GM12878 (cell line): ENCODE measurements around the gene CRB1. TPM values are rescaled to one million over a fixed set of nuclear protein-coding genes. Genes with fewer than 3 reads are reported as not detected.

Experiments
- ATAC-seq: fragments of 200-7000 bp; cut with Tn5 transposase; 3 replicates; pipeline ENCODE4 v1.9.1; 2020; ENCODE audit warnings: mild to moderate bottlenecking, moderate library complexity
- BruUV-seq: library from RNA; stranded (reverse); fragments of 400-500 nt; replicated peaks from 2 replicates; lab custom pipeline; 2021; lab: Mats Ljungman, UMichigan
- CTCF ChIA-PET: fragments of 300-600 bp; sonication (Branson Sonifier 250); formaldehyde crosslinking; extraction: SDS; loops from one replicate; lab custom pipeline; 2021; ENCODE audit warnings: inconsistent platforms; lab: Yijun Ruan, JAX
- POLR2A ChIA-PET: fragments of 350-600 bp; formaldehyde crosslinking; extraction: SDS; loops from one replicate; lab custom pipeline; 2021; ENCODE audit warnings: inconsistent platforms; lab: Charles Lee
- RAD21 ChIA-PET: fragments of 300-600 bp; sonication (Branson Sonifier 250); formaldehyde crosslinking; loops from one replicate; lab custom pipeline; 2023; ENCODE audit warnings: antibody characterized with exemption; ENCODE audit not compliant: unreplicated experiment; lab: Charles Lee
- SMC1A ChIA-PET: fragments of 300-600 bp; sonication (Branson Sonifier 250); formaldehyde crosslinking; loops from one replicate; lab custom pipeline; 2023; ENCODE audit not compliant: unreplicated experiment, uncharacterized antibody; lab: Charles Lee
- DNase-seq: peaks from one replicate; pipeline ENCODE4 v3.0.0-alpha.2; 2011; ENCODE audit warnings: low read depth, low spot score
- FAIRE-seq: peaks from 3 replicates; lab custom pipeline; 2011; peaks lifted over from hg19 to GRCh38; lab: Jason Lieb, UNC
- H2AFZ ChIP-seq: 2 replicates; pipeline ENCODE4 v1.6.0; 2011; ENCODE audit warnings: low read depth, low read length, control low read depth; ENCODE audit not compliant: control insufficient read depth
- H3K27ac ChIP-seq: 2 replicates; pipeline ENCODE4 v1.5.1; 2011; ENCODE audit warnings: control low read depth; ENCODE audit not compliant: control insufficient read depth, insufficient read depth
- H3K27me3 ChIP-seq, 2 experiments: replicated peaks in 1 of 2; 2 replicates each; pipeline versions ENCODE4 v1.6.0 to v1.6.1; 2011; ENCODE audit warnings: low read length in 1 of 2; ENCODE audit not compliant: control insufficient read depth in 2 of 2, insufficient read depth in 2 of 2
- H3K36me3 ChIP-seq, 2 experiments: 2 replicates each; pipeline ENCODE4 v1.5.1; 2011; ENCODE audit warnings: low read length in 1 of 2; ENCODE audit not compliant: control insufficient read depth in 2 of 2, insufficient read depth in 2 of 2
- H3K4me1 ChIP-seq: 2 replicates; pipeline ENCODE4 v1.6.1; 2011; ENCODE audit warnings: mild to moderate bottlenecking, low read length, moderate library complexity, mixed read lengths; ENCODE audit not compliant: control insufficient read depth, insufficient read depth
- H3K4me2 ChIP-seq: 2 replicates; pipeline ENCODE4 v1.6.0; 2011; ENCODE audit warnings: control low read depth; ENCODE audit not compliant: control insufficient read depth, insufficient read depth
- H3K4me3 ChIP-seq: fragments of 200-600 bp; sonication (generic); 2 replicates; pipeline ENCODE4 v1.5.1; 2016
- H3K79me2 ChIP-seq: 2 replicates; pipeline ENCODE4 v1.6.0; 2011; ENCODE audit warnings: low read length; ENCODE audit not compliant: control insufficient read depth, insufficient read depth
- H3K9ac ChIP-seq: 2 replicates; pipeline ENCODE4 v1.8.0; 2011; ENCODE audit warnings: low read length, control low read depth, mixed read lengths; ENCODE audit not compliant: control insufficient read depth, insufficient read depth
- H3K9me3 ChIP-seq: replicated peaks from 3 replicates; pipeline ENCODE4 v1.5.1; 2011; ENCODE audit warnings: mild to moderate bottlenecking, low read length; ENCODE audit not compliant: control insufficient read depth, insufficient read depth
- H4K20me1 ChIP-seq: 2 replicates; pipeline ENCODE4 v1.6.0; 2011; ENCODE audit not compliant: control insufficient read depth, insufficient read depth
- BHLHE40 ChIP-seq, 2 experiments: fragments of 450-650 bp in 1 of 2; IDR thresholded peaks; 2 replicates each; pipeline ENCODE4 v1.6.1; 2011 to 2017; ENCODE audit warnings: low read depth in 2 of 2, borderline replicate concordance in 1 of 2, improper control_type of control experiment in 1 of 2, low read length in 1 of 2, mild to moderate bottlenecking in 1 of 2
- CBX3 ChIP-seq: fragments of 200-600 bp; sonication (generic); IDR thresholded peaks from 2 replicates; pipeline ENCODE4 v1.6.1; 2016; ENCODE audit warnings: low read depth, borderline replicate concordance
- E4F1 ChIP-seq: fragments of 450-650 bp; IDR thresholded peaks from 2 replicates; pipeline ENCODE4 v1.6.1; 2018; ENCODE audit warnings: borderline replicate concordance, mild to moderate bottlenecking; ENCODE audit not compliant: partially characterized antibody
- KDM1A ChIP-seq: fragments of 200-600 bp; sonication (generic); IDR thresholded peaks from 2 replicates; pipeline ENCODE4 v1.6.1; 2016; ENCODE audit warnings: borderline replicate concordance
- ZBTB4 ChIP-seq: fragments of 450-650 bp; formaldehyde crosslinking; IDR thresholded peaks from 2 replicates; pipeline ENCODE4 v1.4.0; 2022; ENCODE audit warnings: mild to moderate bottlenecking, moderate library complexity
- ZNF274 ChIP-seq: IDR thresholded peaks from one replicate; pipeline ENCODE4 v1.8.0; 2011; ENCODE audit not compliant: insufficient read length, insufficient read depth
- ZNF384 ChIP-seq: IDR thresholded peaks from 2 replicates; pipeline ENCODE4 v1.6.1; 2012; ENCODE audit warnings: low read depth, mild to moderate bottlenecking, low read length, improper control_type of control experiment, borderline replicate concordance
- WGBS: methylation state at CpG from one replicate; pipeline ENCODE4 v1.1.6; 2016; ENCODE audit warnings: low lambda C conversion rate; ENCODE audit not compliant: insufficient replicate concordance, insufficient coverage; ENCODE audit errors: missing lambda C conversion rate; 5-methylcytosine and 5-hydroxymethylcytosine counted together
- in situ Hi-C: fragments of 300-500 bp; cut with MboI; formaldehyde crosslinking; loops from 9 replicates; pipeline ENCODE4 v1.14.3; 2018; ENCODE audit warnings: mixed read lengths
- intact Hi-C: fragments of 100-400 bp; cut with micrococcal nuclease; formaldehyde crosslinking; loops from one replicate; pipeline ENCODE4 v1.14.2; 2022; ENCODE audit not compliant: unreplicated experiment
- polyA plus RNA-seq, 11 experiments: library from polyadenylated mRNA; depleted of rRNA in 4 of 11; unstranded in 6 of 11; stranded (reverse) in 5 of 11; fragments of >200 nt; fragmentation: Nextera tagmentation in 4 of 11; fragmentation: Illumina TruSeq in 1 of 11; extraction: Ambion mirVana in 4 of 11; extraction: Trizol in 1 of 11; gene quantifications; 1 replicate in 1 of 11; 2 replicates in 10 of 11; pipeline versions ENCODE4 v1.2.1 to v1.2.3, GENCODE V29; 2011 to 2016; ENCODE audit warnings: inconsistent platforms in 2 of 11, missing spikeins in 2 of 11, low read depth in 1 of 11
- total RNA-seq, 4 experiments: library from RNA; depleted of rRNA in 3 of 4; stranded (reverse); fragments of >200 nt in 3 of 4; fragmentation: Illumina TruSeq in 1 of 4; extraction: Trizol in 1 of 4; gene quantifications; 2 replicates each; pipeline versions ENCODE4 v1.2.1 to v1.2.3, GENCODE V29; 2013 to 2021

CRB1 gene
- total and polyA plus RNA-seq, 10 of the 15 experiments (the other 5 are each of a cell fraction or from before 2014, with no cell fraction given), result 0.06 to 0.10 (median 0.06) TPM; not detected in 7

- H3K79me2 ChIP-seq, result no peaks in the 10 kb centered on the region
- no peak overlapping the region for H3K9ac ChIP-seq
- H3K9me3 ChIP-seq, result no peaks in the 10 kb centered on the region
- intact Hi-C loops (no loop called here), in situ Hi-C loops (no loop called here)
- H3K36me3 ChIP-seq, result no peaks in the 10 kb centered on the region
- no TSS peak for BruUV-seq
- H3K4me1 ChIP-seq, result no peaks in the 10 kb centered on the region
- no peaks in the 10 kb centered on the region for H3K27me3 ChIP-seq
- H3K27ac ChIP-seq, result no peak overlapping the region
- SMC1A ChIA-PET, result no interaction called here
- CTCF ChIA-PET, result no interaction called here
- WGBS, result 27% methylated on average over 4 of the region's 4 CpGs
- H2AFZ ChIP-seq, result no peak overlapping the region
- RAD21 ChIA-PET, result no interaction called here
- ATAC-seq (no peak), FAIRE-seq (no peak), DNase-seq (no peak)
- no peaks in the 10 kb centered on the region for H4K20me1 ChIP-seq
- H3K4me3 ChIP-seq, result no peak overlapping the region
- POLR2A ChIA-PET, result no interaction called here
- TF ChIP-seq ZNF274 (no peak), BHLHE40 (IDR thresholded peaks at IDR 0.05; ENCODE audit: borderline replicate concordance in 1 of 2, low read depth in 2 of 2, low read length in 1 of 2) (no peak), E4F1 (no peak), KDM1A (no peak), ZBTB4 (CRISPR knock-in tag) (no peak), CBX3 (no peak), ZNF384 (no peak)
- no peak overlapping the region for H3K4me2 ChIP-seq
Measured at GRCh38 chr1:197439708-197440280, 171.7 kb downstream of the CRB1 start.
